HepG2 (cell line): Measurements from ENCODE around the gene ODAM. TPM values are rescaled to one million over a fixed set of nuclear protein-coding genes. Genes with fewer than 3 reads are reported as not detected.

Experiments used
- CBX1 ChIP-seq: IDR thresholded peaks from one replicate; pipeline ENCODE4 v1.6.1; 2016; ENCODE audit warnings: antibody characterized with exemption, low read depth
- EHMT2 ChIP-seq: fragments of 200-600 bp; sonication (generic); IDR thresholded peaks from 2 replicates; pipeline ENCODE4 v1.7.0; 2017; ENCODE audit warnings: antibody characterized with exemption, low read depth, low read length, borderline replicate concordance
- FOXA1 ChIP-seq, 2 experiments: fragments of 450-650 bp in 1 of 2; sonication (generic) in 1 of 2; formaldehyde crosslinking in 1 of 2; IDR thresholded peaks; 2 replicates each; pipeline versions ENCODE4 v1.4.0 to v1.6.1; 2016 to 2020; ENCODE audit warnings: missing genetic modification reagents in 1 of 2
- GATA4 ChIP-seq: sonication (generic); IDR thresholded peaks from 2 replicates; pipeline ENCODE4 v1.6.1; 2016; ENCODE audit warnings: antibody characterized with exemption, low read depth, borderline replicate concordance
- GATAD2A ChIP-seq: IDR thresholded peaks from 2 replicates; pipeline ENCODE4 v1.6.1; 2016
- KMT2B ChIP-seq: IDR thresholded peaks from 2 replicates; pipeline ENCODE4 v1.6.1; 2016; ENCODE audit warnings: missing genetic modification reagents, missing compliant biosample characterization
- MIER3 ChIP-seq: IDR thresholded peaks from 2 replicates; pipeline ENCODE4 v1.6.1; 2016; ENCODE audit warnings: missing compliant biosample characterization, borderline replicate concordance
- MLLT10 ChIP-seq: sonication (generic); formaldehyde crosslinking; IDR thresholded peaks from 2 replicates; pipeline ENCODE4 v1.4.0; 2020; ENCODE audit warnings: missing genetic modification reagents
- MZF1 ChIP-seq: sonication (generic); formaldehyde crosslinking; IDR thresholded peaks from 2 replicates; pipeline ENCODE4 v1.8.1; 2023; ENCODE audit warnings: mild to moderate bottlenecking, missing genetic modification reagents, borderline replicate concordance
- NBN ChIP-seq: fragments of 450-650 bp; conservative IDR thresholded peaks from 2 replicates; pipeline ENCODE4 v1.6.1; 2017
- NFKBIZ ChIP-seq: IDR thresholded peaks from 2 replicates; pipeline ENCODE4 v1.6.1; 2018; ENCODE audit warnings: missing genetic modification reagents, missing compliant biosample characterization
- SMARCE1 ChIP-seq: fragments of 450-650 bp; IDR thresholded peaks from 2 replicates; pipeline ENCODE4 v1.6.1; 2017; ENCODE audit warnings: borderline replicate concordance
- SNAPC2 ChIP-seq: sonication (generic); formaldehyde crosslinking; IDR thresholded peaks from 2 replicates; pipeline ENCODE4 v1.8.1; 2022; ENCODE audit warnings: mild to moderate bottlenecking, missing genetic modification reagents
- TAF15 ChIP-seq: fragments of 200-400 bp; formaldehyde crosslinking; IDR thresholded peaks from one replicate; pipeline ENCODE4 v1.6.1; 2018; ENCODE audit warnings: mild to moderate bottlenecking, low read depth, low read length; ENCODE audit not compliant: poor library complexity, severe bottlenecking
- TCF12 ChIP-seq, 2 experiments: fragments of 450-650 bp in 1 of 2; sonication (generic) in 1 of 2; formaldehyde crosslinking in 1 of 2; IDR thresholded peaks; 2 replicates each; pipeline versions ENCODE4 v1.6.1 to v1.8.0; 2017 to 2022; ENCODE audit warnings: antibody characterized with exemption in 1 of 2, mild to moderate bottlenecking in 1 of 2, missing genetic modification reagents in 1 of 2, moderate library complexity in 1 of 2
- TCF7 ChIP-seq: sonication (generic); IDR thresholded peaks from 2 replicates; pipeline ENCODE4 v1.6.1; 2016; ENCODE audit warnings: antibody characterized with exemption, low read depth
- ZKSCAN1 ChIP-seq: fragments of 150-350 bp; IDR thresholded peaks from 2 replicates; pipeline ENCODE4 v1.6.1; 2014; ENCODE audit warnings: low read length
- ZNF235 ChIP-seq: sonication (generic); formaldehyde crosslinking; IDR thresholded peaks from 2 replicates; pipeline ENCODE4 v1.8.1; 2023; ENCODE audit warnings: mild to moderate bottlenecking, missing genetic modification reagents, borderline replicate concordance
- ZNF33A ChIP-seq: sonication (generic); formaldehyde crosslinking; IDR thresholded peaks from 2 replicates; pipeline ENCODE4 v1.5.1; 2020; ENCODE audit warnings: missing genetic modification reagents, mild to moderate bottlenecking, moderate library complexity, borderline replicate concordance
- ZNF530 ChIP-seq: sonication (generic); formaldehyde crosslinking; IDR thresholded peaks from 2 replicates; pipeline ENCODE4 v1.5.0; 2020; ENCODE audit warnings: low read depth, mild to moderate bottlenecking, missing genetic modification reagents
- ZSCAN22 ChIP-seq: sonication (generic); formaldehyde crosslinking; IDR thresholded peaks from 2 replicates; pipeline ENCODE4 v1.4.0; 2020; ENCODE audit warnings: mild to moderate bottlenecking, missing genetic modification reagents
- ZSCAN30 ChIP-seq: sonication (generic); formaldehyde crosslinking; IDR thresholded peaks from 2 replicates; pipeline ENCODE4 v1.5.0; 2020; ENCODE audit warnings: mild to moderate bottlenecking, missing genetic modification reagents
- polyA plus RNA-seq, 8 experiments: library from polyadenylated mRNA; depleted of rRNA in 3 of 8; stranded (reverse) in 7 of 8; unstranded in 1 of 8; fragments of >200 nt; fragmentation: Illumina TruSeq in 4 of 8; extraction: Trizol in 4 of 8; gene quantifications; 2 replicates each; pipeline versions ENCODE4 v1.2.1 to v1.2.3, GENCODE V29; 2011 to 2016; ENCODE audit warnings: low read depth in 4 of 8, missing spikeins in 1 of 8, mixed read lengths in 1 of 8; ENCODE audit not compliant: insufficient read depth in 1 of 8
- total RNA-seq, 5 experiments: library from RNA; depleted of rRNA; stranded (reverse); fragments of >200 nt; fragmentation: Illumina TruSeq; extraction: Trizol; gene quantifications; 2 replicates each; pipeline ENCODE4 v1.2.3, GENCODE V29; 2016; ENCODE audit warnings: low read depth in 1 of 5
- TF ChIP-seq, protein P1 (sequence below): sonication (generic); formaldehyde crosslinking; IDR thresholded peaks from 2 replicates; pipeline ENCODE4 v1.5.0; 2020; ENCODE audit warnings: mild to moderate bottlenecking, low read depth, missing genetic modification reagents, borderline replicate concordance
- TF ChIP-seq, protein P2 (sequence below): sonication (generic); formaldehyde crosslinking; IDR thresholded peaks from 2 replicates; pipeline ENCODE4 v1.5.0; 2020; ENCODE audit warnings: mild to moderate bottlenecking, missing genetic modification reagents
- TF ChIP-seq, protein P3 (sequence below): sonication (generic); formaldehyde crosslinking; IDR thresholded peaks from 2 replicates; pipeline ENCODE4 v1.4.0; 2020; ENCODE audit warnings: mild to moderate bottlenecking, low read depth, missing genetic modification reagents
- TF ChIP-seq, protein P4 (sequence below): conservative IDR thresholded peaks from 2 replicates; pipeline ENCODE4 v1.6.1; 2018; ENCODE audit warnings: missing genetic modification reagents
- TF ChIP-seq, protein P5 (sequence below): sonication (generic); formaldehyde crosslinking; IDR thresholded peaks from 2 replicates; pipeline ENCODE4 v1.5.0; 2020; ENCODE audit warnings: missing genetic modification reagents

Gene ODAM
- total and polyA plus RNA-seq, 2 of the 13 experiments (the other 11 are each of a cell fraction or from before 2014, with no cell fraction given), result 94.6 to 115 TPM

DNA sequence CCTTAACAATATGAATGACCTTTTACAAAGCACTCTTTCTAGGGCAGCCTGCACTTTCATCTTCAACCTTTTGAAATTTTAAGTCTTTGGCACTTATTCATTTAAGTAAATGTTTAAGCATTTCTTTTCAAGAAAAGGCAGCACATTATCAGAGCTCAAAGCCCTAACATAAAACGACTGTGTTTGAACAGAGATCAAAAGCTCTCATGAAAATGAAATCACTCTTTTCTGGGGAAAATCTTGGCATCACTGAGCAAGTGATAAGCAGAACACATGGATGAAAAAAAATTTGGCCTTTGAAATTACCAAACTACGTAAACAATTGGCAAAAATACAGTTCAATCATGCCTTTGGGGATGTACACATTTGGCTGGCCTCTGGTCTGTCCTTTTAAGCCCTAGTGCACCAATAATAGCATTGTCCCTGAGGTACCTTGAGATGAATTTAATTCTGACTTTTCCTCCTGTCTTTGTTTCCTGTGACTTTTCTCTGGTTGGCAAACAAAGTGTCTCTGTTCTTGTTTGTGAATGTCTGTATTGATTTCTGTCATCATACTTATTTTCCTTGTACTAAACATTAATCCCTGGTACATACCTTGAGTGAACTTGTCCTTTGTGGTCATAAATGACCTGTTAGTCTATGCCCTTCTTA, 12.9 kb upstream of the ODAM start (continued):
- TF ChIP-seq, protein P1, sequence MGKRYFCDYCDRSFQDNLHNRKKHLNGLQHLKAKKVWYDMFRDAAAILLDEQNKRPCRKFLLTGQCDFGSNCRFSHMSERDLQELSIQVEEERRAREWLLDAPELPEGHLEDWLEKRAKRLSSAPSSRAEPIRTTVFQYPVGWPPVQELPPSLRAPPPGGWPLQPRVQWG (CRISPR knock-in tag), result no peak
- TF ChIP-seq MIER3 (CRISPR knock-in tag) (peak; percentile 19; the same call in 1 of the 2 replicates), NFKBIZ (CRISPR knock-in tag) (0 out of 2 replicates have a peak, but pooled peaks have one; percentile 46), ZSCAN22 (CRISPR knock-in tag) (no peak), MLLT10 (CRISPR knock-in tag) (no peak), ZNF235 (no peak), MZF1 (CRISPR knock-in tag) (no peak), ZNF530 (CRISPR knock-in tag) (no peak), KMT2B (peak; percentile 10; the same call in 1 of the 2 replicates), FOXA1 (IDR thresholded peaks at IDR 0.05) (peak; percentile 83), FOXA1 (CRISPR knock-in tag; IDR thresholded peaks at IDR 0.05) (peak; percentile 86), SNAPC2 (CRISPR knock-in tag) (no peak), CBX1 (no peak), ZKSCAN1 (no peak), TCF12 (IDR thresholded peaks at IDR 0.05) (no peak), TCF12 (CRISPR knock-in tag; IDR thresholded peaks at IDR 0.05) (peak; percentile 91), GATA4 (peak; percentile 97), SMARCE1 (no peak), GATAD2A (CRISPR knock-in tag) (peak; percentile 86), ZNF33A (CRISPR knock-in tag) (no peak), TAF15 (no peak), NBN (no peak), EHMT2 (no peak), TCF7 (peak; percentile 98), ZSCAN30 (no peak)
- TF ChIP-seq, protein P2, sequence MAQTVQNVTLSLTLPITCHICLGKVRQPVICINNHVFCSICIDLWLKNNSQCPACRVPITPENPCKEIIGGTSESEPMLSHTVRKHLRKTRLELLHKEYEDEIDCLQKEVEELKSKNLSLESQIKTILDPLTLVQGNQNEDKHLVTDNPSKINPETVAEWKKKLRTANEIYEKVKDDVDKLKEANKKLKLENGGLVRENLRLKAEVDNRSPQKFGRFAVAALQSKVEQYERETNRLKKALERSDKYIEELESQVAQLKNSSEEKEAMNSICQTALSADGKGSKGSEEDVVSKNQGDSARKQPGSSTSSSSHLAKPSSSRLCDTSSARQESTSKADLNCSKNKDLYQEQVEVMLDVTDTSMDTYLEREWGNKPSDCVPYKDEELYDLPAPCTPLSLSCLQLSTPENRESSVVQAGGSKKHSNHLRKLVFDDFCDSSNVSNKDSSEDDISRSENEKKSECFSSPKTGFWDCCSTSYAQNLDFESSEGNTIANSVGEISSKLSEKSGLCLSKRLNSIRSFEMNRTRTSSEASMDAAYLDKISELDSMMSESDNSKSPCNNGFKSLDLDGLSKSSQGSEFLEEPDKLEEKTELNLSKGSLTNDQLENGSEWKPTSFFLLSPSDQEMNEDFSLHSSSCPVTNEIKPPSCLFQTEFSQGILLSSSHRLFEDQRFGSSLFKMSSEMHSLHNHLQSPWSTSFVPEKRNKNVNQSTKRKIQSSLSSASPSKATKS (CRISPR knock-in tag), result no peak
- TF ChIP-seq, protein P3, sequence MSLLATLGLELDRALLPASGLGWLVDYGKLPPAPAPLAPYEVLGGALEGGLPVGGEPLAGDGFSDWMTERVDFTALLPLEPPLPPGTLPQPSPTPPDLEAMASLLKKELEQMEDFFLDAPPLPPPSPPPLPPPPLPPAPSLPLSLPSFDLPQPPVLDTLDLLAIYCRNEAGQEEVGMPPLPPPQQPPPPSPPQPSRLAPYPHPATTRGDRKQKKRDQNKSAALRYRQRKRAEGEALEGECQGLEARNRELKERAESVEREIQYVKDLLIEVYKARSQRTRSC (CRISPR knock-in tag), result no peak
- TF ChIP-seq, protein P4, sequence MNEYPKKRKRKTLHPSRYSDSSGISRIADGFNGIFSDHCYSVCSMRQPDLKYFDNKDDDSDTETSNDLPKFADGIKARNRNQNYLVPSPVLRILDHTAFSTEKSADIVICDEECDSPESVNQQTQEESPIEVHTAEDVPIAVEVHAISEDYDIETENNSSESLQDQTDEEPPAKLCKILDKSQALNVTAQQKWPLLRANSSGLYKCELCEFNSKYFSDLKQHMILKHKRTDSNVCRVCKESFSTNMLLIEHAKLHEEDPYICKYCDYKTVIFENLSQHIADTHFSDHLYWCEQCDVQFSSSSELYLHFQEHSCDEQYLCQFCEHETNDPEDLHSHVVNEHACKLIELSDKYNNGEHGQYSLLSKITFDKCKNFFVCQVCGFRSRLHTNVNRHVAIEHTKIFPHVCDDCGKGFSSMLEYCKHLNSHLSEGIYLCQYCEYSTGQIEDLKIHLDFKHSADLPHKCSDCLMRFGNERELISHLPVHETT (CRISPR knock-in tag), result no peak
- TF ChIP-seq, protein P5, sequence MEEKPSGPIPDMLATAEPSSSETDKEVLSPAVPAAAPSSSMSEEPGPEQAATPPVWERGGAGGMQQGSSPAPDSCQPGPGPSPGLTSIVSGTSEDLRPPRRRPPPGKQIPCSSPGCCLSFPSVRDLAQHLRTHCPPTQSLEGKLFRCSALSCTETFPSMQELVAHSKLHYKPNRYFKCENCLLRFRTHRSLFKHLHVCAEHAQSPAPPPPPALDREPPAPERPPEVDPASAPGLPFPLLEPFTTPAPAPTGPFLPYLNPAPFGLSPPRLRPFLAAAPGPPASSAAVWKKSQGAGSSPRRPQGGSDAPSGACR, result 0 out of 2 replicates have a peak, but pooled peaks have one; percentile 23
